SJSA1 (cell line): ENCODE results near the gene DMGDH. TPM values are rescaled to one million over a fixed set of nuclear protein-coding genes. Genes with fewer than 3 reads are reported as not detected.
"Not testable (repeated sequence)": the region's sequence is repeated elsewhere in the genome, so short reads cannot be mapped to it uniquely, and the experiment has no call there.

ENCODE experiments used
- DNase-seq, 2 experiments: peaks; one replicate each; pipeline ENCODE4 v3.0.0-alpha.2; 2015 to 2020; ENCODE audit warnings: low spot score in 2 of 2, low read depth in 1 of 2
- H3K27ac ChIP-seq: fragments of 250-450 bp; sonication (Bioruptor Pico); 2 replicates; pipeline ENCODE4 v1.5.1; 2020; ENCODE audit warnings: mild to moderate bottlenecking, moderate library complexity
- H3K27me3 ChIP-seq: fragments of 250-450 bp; sonication (Bioruptor Pico); replicated peaks from 2 replicates; pipeline ENCODE4 v1.5.1; 2020; ENCODE audit warnings: mild to moderate bottlenecking, moderate library complexity
- H3K36me3 ChIP-seq: fragments of 250-450 bp; sonication (Bioruptor Pico); 2 replicates; pipeline ENCODE4 v1.5.1; 2020; ENCODE audit warnings: mild to moderate bottlenecking
- H3K4me1 ChIP-seq: fragments of 250-450 bp; sonication (Bioruptor Pico); replicated peaks from 2 replicates; pipeline ENCODE4 v1.6.1; 2021; ENCODE audit warnings: mild to moderate bottlenecking
- H3K4me3 ChIP-seq: fragments of 250-450 bp; sonication (Bioruptor Pico); 2 replicates; pipeline ENCODE4 v1.5.1; 2020; ENCODE audit warnings: mild to moderate bottlenecking
- H3K9me3 ChIP-seq: fragments of 250-450 bp; sonication (Bioruptor Pico); replicated peaks from 2 replicates; pipeline ENCODE4 v1.5.1; 2020; ENCODE audit warnings: mild to moderate bottlenecking
- total RNA-seq: library from RNA; depleted of rRNA; stranded (reverse); fragments of >200 nt; shearing (Covaris generic); gene quantifications from 2 replicates; pipeline ENCODE4 v1.2.3, GENCODE V29; 2014

The DMGDH gene
- total RNA-seq, 1 experiment from 2014 or later, result not detected

- Histone ChIP-seq H3K27me3 (no peaks in the 10 kb centered on the region), H3K4me1 (peaks cover 11% of the 10 kb centered on the region)
- DNase-seq, result no peak
These were observed 80.4 kb downstream of the DMGDH start for GRCh38 chr5:78989080-78989479.

GRCh38 chr5:78985725-78986223 lies 83.7 kb downstream of the DMGDH start:
- Histone ChIP-seq H3K4me1 (peaks cover 35% of the 10 kb centered on the region), H3K27me3 (no peaks in the 10 kb centered on the region), H3K27ac (peak overlapping the region; percentile 93), H3K4me3 (peak overlapping the region; percentile 97), H3K36me3 (peaks cover 11% of the 10 kb centered on the region), H3K9me3 (peaks cover 3% of the 10 kb centered on the region; the same call in 1 of the 2 replicates)
- DNase-seq, result peak; percentile 73

More at GRCh38 chr5:78989080-78989479, 80.4 kb downstream of the DMGDH start:
- Histone ChIP-seq H3K27ac (no peak overlapping the region), H3K4me3 (no peak overlapping the region), H3K9me3 (peaks cover 3% of the 10 kb centered on the region; the same call in 1 of the 2 replicates), H3K36me3 (peaks cover 7% of the 10 kb centered on the region)

- DNase-seq, result peak; percentile 59 to 79
- Histone ChIP-seq H3K27me3 (no peaks in the 10 kb centered on the region), H3K9me3 (peaks cover 3% of the 10 kb centered on the region; the same call in 1 of the 2 replicates), H3K4me3 (peak within 1 kb of the TSS; percentile 97), H3K27ac (peak within 1 kb of the TSS; percentile 93), H3K36me3 (peaks cover 11% of the 10 kb centered on the region), H3K4me1 (peaks cover 40% of the 10 kb centered on the region)
These were observed 84.3 kb downstream of the DMGDH start, which contains the start of gene ARSB for GRCh38 chr5:78985116-78985724. ARSB (minus strand) TSS chr5:78985310; CDS start chr5:78985248, 62 bp downstream.

GRCh38 chr5:78984439-78985115 lies 84.9 kb downstream of the DMGDH start:
- H3K36me3 ChIP-seq, result peaks cover 11% of the 10 kb centered on the region
- H3K27ac ChIP-seq, result peak overlapping the region; percentile 93

GRCh38 chr5:78983601-78984438 lies 85.7 kb downstream of the DMGDH start:
- H3K27me3 ChIP-seq, result no peaks in the 10 kb centered on the region
- H3K4me1 ChIP-seq, result peaks cover 43% of the 10 kb centered on the region
- peak in 1 of 2 experiments; percentile 16 for DNase-seq
- H3K27ac ChIP-seq, result peak overlapping the region; percentile 93
- H3K4me3 ChIP-seq, result peak overlapping the region; percentile 97
- H3K9me3 ChIP-seq, result peaks cover 3% of the 10 kb centered on the region; the same call in 1 of the 2 replicates
- H3K36me3 ChIP-seq, result peaks cover 11% of the 10 kb centered on the region

More at GRCh38 chr5:78984439-78985115, 84.9 kb downstream of the DMGDH start:
- DNase-seq, result peak; percentile 89
- H3K9me3 ChIP-seq, result peaks cover 3% of the 10 kb centered on the region; the same call in 1 of the 2 replicates
- H3K4me3 ChIP-seq, result peak overlapping the region; percentile 97
- H3K27me3 ChIP-seq, result no peaks in the 10 kb centered on the region
- peaks cover 43% of the 10 kb centered on the region for H3K4me1 ChIP-seq

- H3K9me3 ChIP-seq, H3K27me3 ChIP-seq, DNase-seq, H3K4me3 ChIP-seq: not testable (repeated sequence)
- Histone ChIP-seq H3K27ac (peak overlapping the region; percentile 93; the same call in 1 of the 2 replicates), H3K4me1 (peaks cover 43% of the 10 kb centered on the region), H3K36me3 (peaks cover 15% of the 10 kb centered on the region)
These were observed 86.3 kb downstream of the DMGDH start for GRCh38 chr5:78983194-78983593.

GRCh38 chr5:78979909-78980308 lies 89.6 kb downstream of the DMGDH start:
- no peaks in the 10 kb centered on the region for H3K27me3 ChIP-seq
- H3K36me3 ChIP-seq, result peaks cover 12% of the 10 kb centered on the region
- H3K9me3 ChIP-seq, result peaks cover 1% of the 10 kb centered on the region; the same call in 1 of the 2 replicates
- DNase-seq, result no peak
- no peak overlapping the region for H3K27ac ChIP-seq
- peaks cover 34% of the 10 kb centered on the region for H3K4me1 ChIP-seq
- no peak overlapping the region for H3K4me3 ChIP-seq

- Histone ChIP-seq H3K27ac (no peak overlapping the region), H3K4me1 (peaks cover 40% of the 10 kb centered on the region), H3K4me3 (no peak overlapping the region), H3K36me3 (peaks cover 8% of the 10 kb centered on the region), H3K27me3 (no peaks in the 10 kb centered on the region), H3K9me3 (no peaks in the 10 kb centered on the region)
- no peak for DNase-seq
These were observed 90.2 kb downstream of the DMGDH start for GRCh38 chr5:78979117-78979742.

- Histone ChIP-seq H3K36me3 (peaks cover 4% of the 10 kb centered on the region; the same call in 1 of the 2 replicates), H3K27ac (no peak overlapping the region), H3K27me3 (no peaks in the 10 kb centered on the region), H3K4me3 (no peak overlapping the region), H3K4me1 (peaks cover 16% of the 10 kb centered on the region), H3K9me3 (no peaks in the 10 kb centered on the region)
- no peak for DNase-seq
These were observed 94.4 kb downstream of the DMGDH start for GRCh38 chr5:78975035-78975434.

GRCh38 chr5:78974601-78975000 lies 94.9 kb downstream of the DMGDH start:
- H3K36me3 ChIP-seq, result peaks cover 4% of the 10 kb centered on the region; the same call in 1 of the 2 replicates
- H3K27ac ChIP-seq, result no peak overlapping the region
- no peaks in the 10 kb centered on the region for H3K27me3 ChIP-seq
- H3K9me3 ChIP-seq, result no peaks in the 10 kb centered on the region
- H3K4me1 ChIP-seq, result peaks cover 15% of the 10 kb centered on the region
- DNase-seq, result no peak
- H3K4me3 ChIP-seq, result no peak overlapping the region

- DNase-seq, result no peak
- no peak overlapping the region for H3K27ac ChIP-seq
- no peaks in the 10 kb centered on the region for H3K27me3 ChIP-seq
- peaks cover 4% of the 10 kb centered on the region; the same call in 1 of the 2 replicates for H3K36me3 ChIP-seq
- H3K9me3 ChIP-seq, result no peaks in the 10 kb centered on the region
- H3K4me3 ChIP-seq, result no peak overlapping the region
- peaks cover 15% of the 10 kb centered on the region for H3K4me1 ChIP-seq
These were observed 95.5 kb downstream of the DMGDH start for GRCh38 chr5:78974011-78974410.

GRCh38 chr5:78972654-78973428 lies 96.6 kb downstream of the DMGDH start:
- Histone ChIP-seq H3K4me1 (peaks cover 15% of the 10 kb centered on the region), H3K9me3 (no peaks in the 10 kb centered on the region), H3K27me3 (no peaks in the 10 kb centered on the region), H3K27ac (no peak overlapping the region), H3K4me3 (no peak overlapping the region), H3K36me3 (no peaks in the 10 kb centered on the region)
- DNase-seq, result no peak
